ENCODE data around the gene INVS. TPM values are rescaled to one million over a fixed set of nuclear protein-coding genes. Genes with fewer than 3 reads are reported as not detected.
"Not testable (repeated sequence)": the region's sequence is repeated elsewhere in the genome, so short reads cannot be mapped to it uniquely, and the experiment has no call there.

Gene INVS
- total and polyA plus RNA-seq, 2 donors (not counting 1 experiment from before 2014, with no cell fraction given), result 13.9 to 37.0 TPM

DNA sequence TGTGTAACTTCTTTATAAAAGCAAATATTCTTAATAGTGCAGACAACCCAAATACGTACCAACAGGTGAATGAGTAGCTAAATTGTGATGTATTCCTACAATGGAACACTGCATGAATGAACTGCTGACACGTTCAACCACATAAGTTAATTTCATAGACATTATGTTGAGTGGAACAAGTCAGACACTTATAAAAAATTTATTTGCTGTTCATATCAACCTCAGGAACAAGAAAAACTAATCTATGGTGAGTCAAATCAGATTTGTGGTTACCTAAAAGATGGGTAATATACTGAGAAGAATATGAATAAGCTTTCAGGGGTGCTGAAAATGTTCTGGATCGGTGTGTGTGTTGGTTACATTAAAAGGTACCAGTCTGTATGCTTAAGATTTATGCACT, 35.7 kb downstream of the INVS start:
- Mint-ChIP-seq H3K4me1 (no peaks in the 10 kb centered on the region), H3K27me3 (no peaks in the 10 kb centered on the region), H3K9me3 (ENCODE audit: insufficient read depth) (no peaks in the 10 kb centered on the region), H3K27ac (no peak overlapping the region), H3K4me3 (no peak overlapping the region)
- WGBS (ENCODE audit: insufficient coverage), result no CpG with 5 or more reads among the region's 3 CpGs
- Histone ChIP-seq H3K4me1 (ENCODE audit: control insufficient read depth in 2 of 2, insufficient read depth in 2 of 2, low read length in 2 of 2) (no peaks in the 10 kb centered on the region), H3K27me3 (replicated peaks in 1 of 4; ENCODE audit: control extremely low read depth in 1 of 4, control insufficient read depth in 3 of 4, insufficient read depth in 4 of 4, low read length in 3 of 4) (no peaks in the 10 kb centered on the region), H3K79me2 (ENCODE audit: control insufficient read depth, insufficient read depth, low read length) (no peaks in the 10 kb centered on the region), H3K4me3 (ENCODE audit: control extremely low read depth in 1 of 5, extremely low read depth in 1 of 5, insufficient read depth in 1 of 5, low read depth in 2 of 5, low read length in 4 of 5) (no peak overlapping the region), H2AFZ (ENCODE audit: insufficient read depth, low read depth, low read length, poor library complexity, severe bottlenecking) (no peak overlapping the region), H4K20me1 (ENCODE audit: control insufficient read depth, insufficient read depth, low read length, poor library complexity, severe bottlenecking) (no peaks in the 10 kb centered on the region), H3K36me3 (replicated peaks in 1 of 2; ENCODE audit: control extremely low read depth in 1 of 2, control insufficient read depth in 1 of 2, extremely low read depth in 1 of 2, insufficient read depth in 2 of 2, low read length in 1 of 2) (peaks cover 0 to 5% of the 10 kb centered on the region in 2 experiments), H3K27ac (ENCODE audit: low read length in 2 of 2) (no peak overlapping the region), H3K9ac (ENCODE audit: low read length) (no peak overlapping the region), H3K9me3 (ENCODE audit: control extremely low read depth in 1 of 3, control insufficient read depth in 2 of 3, insufficient read depth in 1 of 3, low read length in 2 of 3) (no peaks in the 10 kb centered on the region), H3K4me2 (replicated peaks; ENCODE audit: low read depth, low read length, poor library complexity, severe bottlenecking) (no peak overlapping the region)
- TF ChIP-seq, protein P1, sequence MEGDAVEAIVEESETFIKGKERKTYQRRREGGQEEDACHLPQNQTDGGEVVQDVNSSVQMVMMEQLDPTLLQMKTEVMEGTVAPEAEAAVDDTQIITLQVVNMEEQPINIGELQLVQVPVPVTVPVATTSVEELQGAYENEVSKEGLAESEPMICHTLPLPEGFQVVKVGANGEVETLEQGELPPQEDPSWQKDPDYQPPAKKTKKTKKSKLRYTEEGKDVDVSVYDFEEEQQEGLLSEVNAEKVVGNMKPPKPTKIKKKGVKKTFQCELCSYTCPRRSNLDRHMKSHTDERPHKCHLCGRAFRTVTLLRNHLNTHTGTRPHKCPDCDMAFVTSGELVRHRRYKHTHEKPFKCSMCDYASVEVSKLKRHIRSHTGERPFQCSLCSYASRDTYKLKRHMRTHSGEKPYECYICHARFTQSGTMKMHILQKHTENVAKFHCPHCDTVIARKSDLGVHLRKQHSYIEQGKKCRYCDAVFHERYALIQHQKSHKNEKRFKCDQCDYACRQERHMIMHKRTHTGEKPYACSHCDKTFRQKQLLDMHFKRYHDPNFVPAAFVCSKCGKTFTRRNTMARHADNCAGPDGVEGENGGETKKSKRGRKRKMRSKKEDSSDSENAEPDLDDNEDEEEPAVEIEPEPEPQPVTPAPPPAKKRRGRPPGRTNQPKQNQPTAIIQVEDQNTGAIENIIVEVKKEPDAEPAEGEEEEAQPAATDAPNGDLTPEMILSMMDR (IDR thresholded peaks at IDR 0.05), result no peak
- TF ChIP-seq EZH2 (IDR thresholded peaks at IDR 0.05; ENCODE audit: borderline replicate concordance, insufficient read depth, low read depth, low read length, poor library complexity, severe bottlenecking), result no peak
- POLR2A ChIA-PET, result no interaction called here
- ATAC-seq (ENCODE audit: low read depth) (no peak), DNase-seq (no peak)
- intact Hi-C loops (cut with micrococcal nuclease), result loop anchor here (10.0 kb wide), 1 partner anchor 110 kb away; no protein-coding TSS in a partner anchor
- CTCF ChIA-PET, result no interaction called here

DNA sequence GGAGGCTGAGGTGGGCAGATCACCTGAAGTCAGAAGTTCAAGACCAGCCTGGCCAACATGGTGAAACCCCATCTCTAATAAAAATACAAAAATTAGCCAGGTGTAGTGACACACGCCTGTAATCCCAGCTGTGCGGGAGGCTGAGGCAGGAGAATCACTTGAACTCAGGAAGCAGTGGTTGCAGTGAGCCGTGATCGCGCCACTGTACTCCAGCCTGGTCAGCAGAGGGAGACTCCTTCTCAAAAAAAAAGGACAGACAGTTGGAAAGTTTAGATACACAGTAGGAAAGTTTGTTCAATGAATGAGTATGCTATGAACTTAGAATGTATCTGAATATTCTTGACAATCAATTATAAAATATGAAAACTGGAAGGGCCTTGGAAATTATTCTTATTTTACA, 37.8 kb downstream of the INVS start:
- H3K4me2 ChIP-seq (replicated peaks; ENCODE audit: low read depth, low read length, poor library complexity, severe bottlenecking); H3K27ac Mint-ChIP-seq; H3K4me1 ChIP-seq (ENCODE audit: control insufficient read depth in 2 of 2, insufficient read depth in 2 of 2, low read length in 2 of 2); DNase-seq; H3K36me3 ChIP-seq (replicated peaks in 1 of 2; ENCODE audit: control extremely low read depth in 1 of 2, control insufficient read depth in 1 of 2, extremely low read depth in 1 of 2, insufficient read depth in 2 of 2, low read length in 1 of 2); CTCF ChIA-PET; H3K27me3 Mint-ChIP-seq; H3K4me3 Mint-ChIP-seq; H3K4me3 ChIP-seq (ENCODE audit: control extremely low read depth in 1 of 5, extremely low read depth in 1 of 5, insufficient read depth in 1 of 5, low read depth in 2 of 5, low read length in 4 of 5); H3K9me3 ChIP-seq (ENCODE audit: control extremely low read depth in 1 of 3, control insufficient read depth in 2 of 3, insufficient read depth in 1 of 3, low read length in 2 of 3); H4K20me1 ChIP-seq (ENCODE audit: control insufficient read depth, insufficient read depth, low read length, poor library complexity, severe bottlenecking); H3K79me2 ChIP-seq (ENCODE audit: control insufficient read depth, insufficient read depth, low read length); H3K4me1 Mint-ChIP-seq; H2AFZ ChIP-seq (ENCODE audit: insufficient read depth, low read depth, low read length, poor library complexity, severe bottlenecking); H3K27ac ChIP-seq (ENCODE audit: low read length in 2 of 2); H3K9me3 Mint-ChIP-seq (ENCODE audit: insufficient read depth); ATAC-seq (ENCODE audit: low read depth); POLR2A ChIA-PET; H3K27me3 ChIP-seq (replicated peaks in 1 of 4; ENCODE audit: control extremely low read depth in 1 of 4, control insufficient read depth in 3 of 4, insufficient read depth in 4 of 4, low read length in 3 of 4); H3K9ac ChIP-seq (ENCODE audit: low read length): not testable (repeated sequence)
- intact Hi-C loops (cut with micrococcal nuclease), result loop anchor here (10.0 kb wide), 1 partner anchor 112 kb away; no protein-coding TSS in a partner anchor
- 87% methylated on average over 5 of the region's 5 CpGs for WGBS (ENCODE audit: insufficient coverage)

DNA sequence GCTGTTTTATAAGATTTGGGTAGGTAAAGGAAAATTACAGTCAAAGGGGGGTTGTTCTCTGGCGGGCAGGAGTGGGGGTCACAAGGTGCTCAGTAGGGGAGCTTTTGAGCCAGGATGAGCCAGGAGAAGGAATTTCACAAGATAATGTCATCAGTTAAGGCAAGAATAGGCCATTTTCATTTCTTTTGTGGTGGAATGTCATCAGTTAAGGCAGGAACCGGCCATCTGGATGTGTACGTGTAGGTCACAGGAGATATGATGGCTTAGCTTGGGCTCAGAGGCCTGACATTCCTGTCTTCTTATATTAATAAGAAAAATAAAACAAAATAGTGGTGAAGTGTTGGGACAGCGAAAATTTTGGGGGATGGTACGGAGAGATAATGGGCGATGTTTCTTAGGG, 41.3 kb downstream of the INVS start:
- DNase-seq; H3K4me1 Mint-ChIP-seq; H3K4me3 ChIP-seq (ENCODE audit: control extremely low read depth in 1 of 5, extremely low read depth in 1 of 5, insufficient read depth in 1 of 5, low read depth in 2 of 5, low read length in 4 of 5); H3K9me3 Mint-ChIP-seq (ENCODE audit: insufficient read depth); H2AFZ ChIP-seq (ENCODE audit: insufficient read depth, low read depth, low read length, poor library complexity, severe bottlenecking); H3K27me3 Mint-ChIP-seq; H3K27me3 ChIP-seq (replicated peaks in 1 of 4; ENCODE audit: control extremely low read depth in 1 of 4, control insufficient read depth in 3 of 4, insufficient read depth in 4 of 4, low read length in 3 of 4); CTCF ChIA-PET; H3K36me3 ChIP-seq (replicated peaks in 1 of 2; ENCODE audit: control extremely low read depth in 1 of 2, control insufficient read depth in 1 of 2, extremely low read depth in 1 of 2, insufficient read depth in 2 of 2, low read length in 1 of 2); ATAC-seq (ENCODE audit: low read depth); H3K27ac ChIP-seq (ENCODE audit: low read length in 2 of 2); H3K9me3 ChIP-seq (ENCODE audit: control extremely low read depth in 1 of 3, control insufficient read depth in 2 of 3, insufficient read depth in 1 of 3, low read length in 2 of 3); H4K20me1 ChIP-seq (ENCODE audit: control insufficient read depth, insufficient read depth, low read length, poor library complexity, severe bottlenecking); POLR2A ChIA-PET; H3K79me2 ChIP-seq (ENCODE audit: control insufficient read depth, insufficient read depth, low read length); H3K27ac Mint-ChIP-seq; intact Hi-C loops (cut with micrococcal nuclease); H3K4me2 ChIP-seq (replicated peaks; ENCODE audit: low read depth, low read length, poor library complexity, severe bottlenecking); H3K4me3 Mint-ChIP-seq; H3K4me1 ChIP-seq (ENCODE audit: control insufficient read depth in 2 of 2, insufficient read depth in 2 of 2, low read length in 2 of 2); H3K9ac ChIP-seq (ENCODE audit: low read length): not testable (repeated sequence)
- 100% methylated on average over 2 of the region's 6 CpGs for WGBS (ENCODE audit: insufficient coverage)
